H1 (cell line): ENCODE measurements around the gene CMTM1. TPM values are rescaled to one million over a fixed set of nuclear protein-coding genes. Genes with fewer than 3 reads are reported as not detected.

Experiments used
- CTCF ChIA-PET: fragments of 300-600 bp; sonication (Branson Sonifier 250); formaldehyde crosslinking; loops from one replicate; lab custom pipeline; 2021; ENCODE audit not compliant: partially characterized antibody; lab: Charles Lee
- POLR2A ChIA-PET: fragments of 300-600 bp; sonication (Branson Sonifier 250); formaldehyde crosslinking; loops from one replicate; lab custom pipeline; 2021; ENCODE audit warnings: inconsistent platforms; ENCODE audit not compliant: partially characterized antibody; lab: Charles Lee
- DNase-seq, 2 experiments: peaks; one replicate each; pipeline versions ENCODE4 v3.0.0 to v3.0.0-alpha.2; 2010 to 2022; ENCODE audit warnings: low spot score in 2 of 2, low read depth in 1 of 2, mixed read lengths in 1 of 2
- FAIRE-seq: peaks from 2 replicates; lab custom pipeline; 2011; peaks lifted over from hg19 to GRCh38; lab: Jason Lieb, UNC
- H2AFZ ChIP-seq: 2 replicates; pipeline ENCODE4 v1.8.1; 2012; ENCODE audit warnings: low read length, inconsistent platforms
- H2AK5ac ChIP-seq: 2 replicates; pipeline ENCODE4 v1.6.1; 2013; ENCODE audit warnings: low read depth, low read length
- H2BK120ac ChIP-seq: replicated peaks from 2 replicates; pipeline ENCODE3; 2013; ENCODE audit warnings: low read depth, low read length, inconsistent platforms
- H2BK12ac ChIP-seq: 2 replicates; pipeline ENCODE4 v1.6.1; 2013; ENCODE audit warnings: low read depth, low read length
- H2BK15ac ChIP-seq: 2 replicates; pipeline ENCODE4 v1.6.1; 2013; ENCODE audit warnings: low read length
- H2BK20ac ChIP-seq: 2 replicates; pipeline ENCODE4 v1.6.1; 2013; ENCODE audit warnings: low read length
- H2BK5ac ChIP-seq: 2 replicates; pipeline ENCODE4 v1.6.1; 2013; ENCODE audit warnings: low read depth, low read length
- H3K14ac ChIP-seq: 2 replicates; pipeline ENCODE4 v1.6.1; 2013; ENCODE audit warnings: inconsistent platforms; ENCODE audit not compliant: insufficient read length
- H3K18ac ChIP-seq: 2 replicates; pipeline ENCODE4 v1.6.1; 2013; ENCODE audit warnings: low read length; ENCODE audit errors: extremely low read depth
- H3K23ac ChIP-seq: 2 replicates; pipeline ENCODE4 v1.6.1; 2013; ENCODE audit warnings: inconsistent platforms; ENCODE audit not compliant: insufficient read length
- H3K23me2 ChIP-seq: 2 replicates; pipeline ENCODE4 v1.6.1; 2013; ENCODE audit warnings: low read depth, low read length
- H3K27ac ChIP-seq: 2 replicates; pipeline ENCODE4 v1.6.1; 2011; ENCODE audit warnings: low read depth, low read length, inconsistent platforms
- H3K27me3 ChIP-seq, 4 experiments: replicated peaks in 1 of 4; 1 replicate in 1 of 4; 2 replicates in 3 of 4; pipeline versions ENCODE4 v1.6.1 to v1.8.1; 2011 to 2013; ENCODE audit warnings: low read length in 3 of 4, mild to moderate bottlenecking in 3 of 4, inconsistent platforms in 2 of 4, mixed read lengths in 2 of 4, moderate library complexity in 1 of 4; ENCODE audit not compliant: control insufficient read depth in 3 of 4, insufficient read depth in 3 of 4; ENCODE audit errors: extremely low read depth in 1 of 4
- H3K36me3 ChIP-seq, 4 experiments: 2 replicates each; pipeline versions ENCODE4 v1.6.1 to v1.8.1; 2011 to 2013; ENCODE audit warnings: mild to moderate bottlenecking in 4 of 4, low read length in 3 of 4, moderate library complexity in 2 of 4, control low read depth in 1 of 4, inconsistent platforms in 1 of 4; ENCODE audit not compliant: insufficient read depth in 4 of 4, control insufficient read depth in 2 of 4
- H3K4ac ChIP-seq: replicated peaks from 2 replicates; pipeline ENCODE3; 2013; ENCODE audit warnings: low read length, low read depth, mixed read lengths, inconsistent platforms; ENCODE audit not compliant: insufficient read length
- H3K4me1 ChIP-seq, 4 experiments: replicated peaks in 1 of 4; 1 replicate in 1 of 4; 2 replicates in 3 of 4; pipeline versions ENCODE4 v1.6.1 to v1.8.1; 2011 to 2013; ENCODE audit warnings: low read length in 3 of 4, inconsistent platforms in 2 of 4, mixed read lengths in 1 of 4; ENCODE audit not compliant: insufficient read depth in 4 of 4, control insufficient read depth in 3 of 4
- H3K4me2 ChIP-seq, 2 experiments: 2 replicates each; pipeline versions ENCODE4 v1.6.1 to v1.8.1; 2011 to 2013; ENCODE audit warnings: low read depth in 2 of 2, low read length in 2 of 2, control low read depth in 1 of 2, inconsistent platforms in 1 of 2, mild to moderate bottlenecking in 1 of 2; ENCODE audit not compliant: insufficient read depth in 1 of 2
- H3K4me3 ChIP-seq, 4 experiments: fragments of 200-600, 300-600 bp in 1 of 4; sonication (generic), shearing (Covaris generic), sonication (Bioruptor Twin) in 1 of 4; 2 replicates each; pipeline versions ENCODE4 v1.5.1 to v1.8.1; 2011 to 2016; ENCODE audit warnings: low read length in 4 of 4, low read depth in 3 of 4, control low read depth in 2 of 4, inconsistent platforms in 2 of 4, mild to moderate bottlenecking in 2 of 4, mixed read lengths in 1 of 4, moderate library complexity in 1 of 4; ENCODE audit not compliant: insufficient read depth in 2 of 4; ENCODE audit errors: extremely low read depth in 1 of 4
- H3K56ac ChIP-seq: replicated peaks from 2 replicates; pipeline ENCODE3; 2013; ENCODE audit warnings: low read depth, mild to moderate bottlenecking, mixed read lengths, low read length, inconsistent platforms; ENCODE audit not compliant: insufficient read length
- H3K79me1 ChIP-seq: 2 replicates; pipeline ENCODE4 v1.6.1; 2013; ENCODE audit warnings: low read depth, low read length, control low read depth
- H3K79me2 ChIP-seq, 2 experiments: 2 replicates each; pipeline versions ENCODE4 v1.6.1 to v1.8.1; 2012 to 2013; ENCODE audit warnings: low read length in 2 of 2, mild to moderate bottlenecking in 2 of 2, inconsistent platforms in 1 of 2; ENCODE audit not compliant: insufficient read depth in 2 of 2, control insufficient read depth in 1 of 2
- H3K9ac ChIP-seq, 4 experiments: replicated peaks in 1 of 4; 1 replicate in 1 of 4; 2 replicates in 3 of 4; pipeline versions ENCODE4 v1.6.1 to v1.8.1; 2011 to 2013; ENCODE audit warnings: low read depth in 3 of 4, low read length in 3 of 4, control low read depth in 2 of 4, mild to moderate bottlenecking in 2 of 4, moderate library complexity in 2 of 4, inconsistent platforms in 1 of 4; ENCODE audit errors: extremely low read depth in 1 of 4
- H3K9me3 ChIP-seq, 2 experiments: 2 replicates each; pipeline versions ENCODE4 v1.6.1 to v1.8.1; 2012 to 2013; ENCODE audit warnings: mild to moderate bottlenecking in 2 of 2, moderate library complexity in 2 of 2, control low read depth in 1 of 2, inconsistent platforms in 1 of 2, low read depth in 1 of 2, low read length in 1 of 2, mixed read lengths in 1 of 2; ENCODE audit not compliant: insufficient read depth in 2 of 2
- H4K20me1 ChIP-seq, 2 experiments: replicated peaks in 1 of 2; 2 replicates each; pipeline versions ENCODE3 to v1.8.1; 2011 to 2013; ENCODE audit warnings: inconsistent platforms in 2 of 2, low read length in 2 of 2, mild to moderate bottlenecking in 1 of 2; ENCODE audit not compliant: insufficient read depth in 2 of 2, control insufficient read depth in 1 of 2
- H4K5ac ChIP-seq: 2 replicates; pipeline ENCODE4 v1.6.1; 2013; ENCODE audit warnings: low read length, low read depth, mixed read lengths, inconsistent platforms; ENCODE audit not compliant: insufficient read length
- H4K8ac ChIP-seq: 2 replicates; pipeline ENCODE4 v1.8.0; 2013; ENCODE audit warnings: mild to moderate bottlenecking, moderate library complexity, low read length, inconsistent platforms; ENCODE audit not compliant: insufficient read depth; ENCODE audit errors: extremely low read depth
- H4K91ac ChIP-seq: replicated peaks from 2 replicates; pipeline ENCODE3; 2013; ENCODE audit warnings: low read length, mixed read lengths, inconsistent platforms; ENCODE audit not compliant: insufficient read length
- BRCA1 ChIP-seq: IDR thresholded peaks from 2 replicates; pipeline ENCODE4 v1.6.1; 2012; ENCODE audit warnings: low read depth, low read length, improper control_type of control experiment
- EGR1 ChIP-seq: IDR thresholded peaks from 2 replicates; pipeline ENCODE4 v1.6.1; 2011; ENCODE audit warnings: low read depth, low read length, borderline replicate concordance
- FOSL1 ChIP-seq: IDR thresholded peaks from 2 replicates; pipeline ENCODE4 v1.6.1; 2011; ENCODE audit warnings: mild to moderate bottlenecking, low read depth, low read length, moderate library complexity; ENCODE audit not compliant: insufficient read depth
- RFX5 ChIP-seq: IDR thresholded peaks from 2 replicates; pipeline ENCODE4 v1.6.1; 2011; ENCODE audit warnings: low read depth, low read length, improper control_type of control experiment, borderline replicate concordance
- TAF7 ChIP-seq: optimal IDR thresholded peaks from 2 replicates; pipeline ENCODE3; 2011; ENCODE audit warnings: low read depth, mild to moderate bottlenecking, inconsistent platforms, low read length, moderate library complexity, borderline replicate concordance
- WGBS, 2 experiments: shearing (Covaris generic) in 1 of 2; methylation state at CpG; one replicate each; pipeline versions ENCODE4 v1.1.6 to v1.1.7; 2013 to 2015; ENCODE audit warnings: low lambda C conversion rate in 2 of 2, mixed read lengths in 2 of 2, inconsistent platforms in 1 of 2, low coverage in 1 of 2, missing lambda C conversion rate in 1 of 2; ENCODE audit not compliant: insufficient replicate concordance in 2 of 2, insufficient coverage in 1 of 2, insufficient read length in 1 of 2; ENCODE audit errors: extremely low coverage in 1 of 2, missing lambda C conversion rate in 1 of 2; 5-methylcytosine and 5-hydroxymethylcytosine counted together
- polyA plus RNA-seq, 7 experiments: library from polyadenylated mRNA; depleted of rRNA in 3 of 7; stranded (reverse) in 5 of 7; unstranded in 2 of 7; fragments of >200 nt in 5 of 7; fragments of 200-250 nt in 2 of 7; gene quantifications; 1 replicate in 5 of 7; 2 replicates in 1 of 7; 4 replicates in 1 of 7; pipeline versions ENCODE4 v1.2.1 to v1.2.3, GENCODE V29; 2011 to 2013; ENCODE audit warnings: missing spikeins in 2 of 7, mixed read lengths in 2 of 7
- total RNA-seq: library from RNA; stranded (reverse); fragmentation: NEBNext Ultra II Directional; extraction: Animal tissue kit (Norgen Biotek cat#: 25700); gene quantifications from 2 replicates; pipeline ENCODE4 v1.2.1, GENCODE V29; 2021

The CMTM1 gene
- total and polyA plus RNA-seq, 2 of the 8 experiments (the other 6 are each of a cell fraction or from before 2014, with no cell fraction given) = 1.2 to 2.0 TPM

GRCh38 chr16:66523861-66524354 lies 42.3 kb upstream of the CMTM1 start:
- Histone ChIP-seq H2BK5ac (no peak overlapping the region), H3K9me3 (no peaks in the 10 kb centered on the region), H3K14ac (no peak overlapping the region), H2BK20ac (no peak overlapping the region), H2BK15ac (no peak overlapping the region), H3K18ac (no peak overlapping the region), H4K20me1 (no peaks in the 10 kb centered on the region), H3K79me2 (no peaks in the 10 kb centered on the region), H3K36me3 (no peaks in the 10 kb centered on the region), H2AFZ (no peak overlapping the region), H3K27me3 (no peaks in the 10 kb centered on the region), H3K9ac (no peak overlapping the region), H3K56ac (no peak overlapping the region), H3K79me1 (no peaks in the 10 kb centered on the region), H3K4me1 (no peaks in the 10 kb centered on the region), H2BK12ac (no peak overlapping the region), H3K4me3 (no peak overlapping the region), H3K4ac (no peak overlapping the region), H4K91ac (no peak overlapping the region), H3K4me2 (no peak overlapping the region), H4K8ac (no peak overlapping the region), H2BK120ac (no peak overlapping the region), H3K23ac (no peak overlapping the region), H2AK5ac (no peak overlapping the region), H4K5ac (no peak overlapping the region), H3K23me2 (no peaks in the 10 kb centered on the region), H3K27ac (no peak overlapping the region)
- FAIRE-seq (no peak), DNase-seq (no peak)
- ChIA-PET CTCF (interaction anchor here (0.6 to 3.2 kb wide), 7 partner anchors 8 to 230 kb away, joined by 3 to 8 read pairs (median 4); partner anchors contain the start of gene CKLF), POLR2A (interaction anchor here (1.4 kb wide), 1 partner anchor 18 kb away, joined by 3 read pairs; no protein-coding TSS in a partner anchor)
- 91% methylated on average over 9 of the region's 9 CpGs; no CpG with 5 or more reads in 1 of the 2 experiments for WGBS, 2 experiments
- no peak for TF ChIP-seq BRCA1
- TF ChIP-seq TAF7 = no peak
- no peak for TF ChIP-seq FOSL1
- no peak for TF ChIP-seq RFX5
- no peak for TF ChIP-seq EGR1
